ENCODE measurements around the gene DHX34.

DNA sequence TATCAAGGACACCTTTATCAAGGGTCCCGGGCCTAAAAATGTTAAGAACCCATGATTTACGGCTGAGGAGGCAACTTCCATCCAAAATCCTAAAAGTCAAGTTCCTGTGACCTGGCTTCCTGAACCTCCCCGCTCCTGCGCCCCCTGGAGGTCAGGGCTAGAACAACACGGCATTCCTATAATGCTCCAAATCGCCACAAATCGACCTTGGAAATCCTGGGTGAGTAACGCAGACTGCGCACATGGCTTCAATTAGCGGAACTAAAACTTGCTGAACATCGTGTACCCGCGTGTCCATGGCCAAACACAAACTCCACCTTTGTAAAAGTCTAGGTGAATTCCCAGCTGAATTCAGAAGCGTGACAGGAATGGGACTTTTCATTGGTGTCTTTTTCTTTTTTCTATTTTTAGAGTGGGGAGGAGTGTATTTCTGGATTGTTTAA lies 43.8 kb upstream of the DHX34 start:
- TF ChIP-seq TAF1 (IDR thresholded peaks at IDR 0.05; ENCODE audit: borderline replicate concordance, low read depth, low read length) (no peak), ELF1 (IDR thresholded peaks at IDR 0.05) (no peak), YY1 (IDR thresholded peaks at IDR 0.05; ENCODE audit: low read depth) (no peak), CTCF (IDR thresholded peaks at IDR 0.05) (peak; percentile 99), SIN3A (IDR thresholded peaks at IDR 0.05; ENCODE audit: borderline replicate concordance, low read depth, low read length) (0 out of 2 replicates have a peak, but pooled peaks have one; percentile 61), GABPA (IDR thresholded peaks at IDR 0.05; ENCODE audit: low read depth) (no peak), IRF3 (IDR thresholded peaks at IDR 0.05; ENCODE audit: low read depth, low read length) (no peak)
